Measurements from ENCODE around the gene NALCN. TPM values are rescaled to one million over a fixed set of nuclear protein-coding genes. Genes with fewer than 3 reads are reported as not detected.

The NALCN gene
- total RNA-seq, 1 donor from 2014 or later, result 0.35 TPM

GRCh38 chr13:101010100-101010499 lies 406.2 kb downstream of the NALCN start:
- DNase-seq (ENCODE audit: low read depth, low spot score), result no peak
- H3K4me1 Mint-ChIP-seq, result no peaks in the 10 kb centered on the region
- H3K9me3 Mint-ChIP-seq, result peaks cover 4% of the 10 kb centered on the region
- H3K27me3 Mint-ChIP-seq (ENCODE audit: low read depth), result no peaks in the 10 kb centered on the region
- H3K27ac Mint-ChIP-seq (ENCODE audit: unreplicated experiment), result no peak overlapping the region
- no peak overlapping the region for H3K4me3 Mint-ChIP-seq
- H3K36me3 Mint-ChIP-seq (ENCODE audit: low read depth), result no peaks in the 10 kb centered on the region
- TF ChIP-seq CTCF (conservative IDR thresholded peaks at IDR 0.05), result no peak

- H3K27me3 Mint-ChIP-seq (ENCODE audit: low read depth), result no peaks in the 10 kb centered on the region
- no peaks in the 10 kb centered on the region for H3K36me3 Mint-ChIP-seq (ENCODE audit: low read depth)
- no peaks in the 10 kb centered on the region for H3K4me1 Mint-ChIP-seq
Measured at GRCh38 chr13:101007245-101007644, 409.1 kb downstream of the NALCN start.

More at GRCh38 chr13:101007245-101007644, 409.1 kb downstream of the NALCN start:
- no peak for DNase-seq (ENCODE audit: low read depth, low spot score)
- Mint-ChIP-seq H3K9me3 (no peaks in the 10 kb centered on the region), H3K4me3 (no peak overlapping the region), H3K27ac (ENCODE audit: unreplicated experiment) (no peak overlapping the region)
- TF ChIP-seq CTCF (conservative IDR thresholded peaks at IDR 0.05), result no peak

Other genes with a start within 250 kb of the NALCN start
- not detected in 2 replicates for gene ITGBL1, start 36.2 kb upstream of the NALCN start, total RNA-seq

Data from neural crest cell (in vitro differentiated cells).